HG02759 (cell line): ENCODE data around the gene RFPL4A.

Source experiments
- ATAC-seq: cut with Tn5 transposase; IDR thresholded peaks from one replicate; pipeline ENCODE4 v1.9.1; 2021; ENCODE audit warnings: mild to moderate bottlenecking, moderate library complexity; ENCODE audit not compliant: unreplicated experiment

RFPL4A gene

DNA sequence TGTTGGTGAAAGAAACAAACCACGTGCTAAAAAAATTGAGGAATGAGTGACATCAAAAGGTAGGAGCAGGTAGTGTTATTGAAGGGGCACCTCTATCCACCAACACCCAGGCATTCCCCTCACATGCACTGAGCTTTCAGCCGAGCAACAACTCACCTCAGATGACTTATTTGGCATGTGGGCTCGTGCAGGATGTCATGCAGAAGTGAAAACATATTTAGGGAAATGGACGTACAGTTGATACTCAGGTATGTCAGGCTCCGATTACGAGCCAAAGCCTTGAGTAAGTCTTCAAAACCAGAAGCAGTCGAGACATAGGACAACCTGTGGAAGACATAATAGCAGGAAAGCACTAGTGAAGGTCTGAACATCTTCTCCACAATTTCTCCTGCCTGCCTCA, 42.5 kb downstream of the RFPL4A start:
- ATAC-seq = no peak

DNA sequence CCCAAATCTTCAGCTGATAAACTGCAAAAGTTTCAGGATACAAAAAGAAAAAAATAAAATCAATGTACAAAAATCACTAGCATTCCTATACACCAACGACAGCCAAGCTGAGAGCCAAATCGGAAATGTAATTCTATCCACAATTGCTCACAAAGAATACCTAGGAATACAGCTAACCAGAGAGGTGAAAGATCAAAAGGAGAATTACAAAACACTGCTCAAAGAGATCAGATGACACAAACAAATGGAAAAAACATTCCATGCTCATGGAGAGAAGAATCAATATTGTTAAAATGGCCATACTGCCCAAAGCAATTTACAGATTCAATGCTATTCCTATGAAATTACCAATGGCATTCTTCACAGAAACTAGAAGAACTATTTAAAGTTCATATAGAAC, 43.4 kb downstream of the RFPL4A start:
- no peak for ATAC-seq

DNA sequence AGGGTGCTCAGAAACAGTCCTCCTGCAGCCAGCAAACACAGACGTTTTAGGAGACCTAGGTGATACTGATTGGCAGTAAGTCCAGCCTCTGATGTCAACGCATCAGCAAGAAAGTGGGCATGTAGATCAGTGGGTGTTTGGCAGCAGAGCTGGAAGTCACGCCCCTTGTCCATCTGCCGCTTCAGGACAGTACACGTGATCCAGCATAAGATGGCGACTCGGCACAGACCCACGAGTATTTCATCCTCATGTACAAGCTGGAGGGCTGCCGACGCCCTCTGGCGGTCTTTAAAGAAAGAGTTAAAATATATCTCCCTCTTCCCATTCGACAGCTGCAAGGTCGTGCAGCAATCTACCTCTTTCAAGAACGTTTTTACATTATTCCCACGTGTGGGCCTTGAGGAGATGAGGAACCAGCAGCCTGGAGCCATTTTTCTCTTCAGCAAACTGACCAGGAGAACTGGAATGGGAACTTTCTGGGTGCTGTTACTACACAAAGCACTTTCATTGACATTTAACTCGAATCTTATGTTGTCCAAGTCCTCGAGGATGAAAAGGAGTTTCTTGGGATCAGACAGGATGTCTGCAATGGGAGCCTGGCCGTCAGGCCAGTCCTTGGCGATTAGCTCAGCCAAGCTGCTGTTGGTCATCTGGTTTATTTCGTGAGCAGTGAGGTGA, 50.6 kb downstream of the RFPL4A start:
- peak; percentile 49 for ATAC-seq

DNA sequence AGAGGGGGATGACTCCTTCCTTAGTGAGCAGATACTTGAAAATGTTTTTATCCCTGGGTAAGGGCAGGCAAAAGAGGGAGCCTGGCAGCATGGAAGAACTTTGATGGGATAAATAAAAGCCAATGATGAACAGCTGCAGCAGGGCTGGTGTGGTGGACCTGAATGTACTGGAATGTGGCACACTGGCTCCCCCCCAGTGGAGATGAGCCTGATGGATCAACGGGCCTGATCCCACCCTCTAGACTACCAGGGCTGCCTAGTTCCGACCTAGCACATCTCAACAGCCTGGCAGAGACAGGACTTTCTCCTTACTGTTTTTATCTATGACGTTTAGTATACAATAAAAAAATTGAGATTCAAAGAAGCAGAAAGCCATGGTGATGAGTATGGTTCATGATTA, 52.4 kb downstream of the RFPL4A start:
- no peak for ATAC-seq

DNA sequence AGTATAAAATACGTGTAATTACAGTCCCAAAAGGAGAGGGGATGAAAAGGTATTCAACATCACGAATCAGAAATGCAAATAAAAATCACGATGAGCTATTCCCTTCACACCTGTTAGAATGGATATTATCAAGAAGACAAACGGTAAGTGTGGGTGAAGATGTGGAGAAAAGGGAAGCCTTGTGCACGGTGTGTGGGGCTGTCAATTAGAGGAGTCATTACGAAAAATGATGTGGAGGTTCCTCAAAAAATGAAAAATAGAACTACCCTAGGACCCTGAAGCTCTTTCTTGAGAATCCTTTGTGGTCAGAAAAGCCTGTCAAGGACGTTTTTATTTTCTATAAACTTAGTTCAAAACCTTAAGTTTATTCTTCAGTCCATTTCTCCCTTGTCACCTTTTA, 53.6 kb downstream of the RFPL4A start:
- ATAC-seq = no peak
